ENCODE measurements around the gene ACP4. TPM values are rescaled to one million over a fixed set of nuclear protein-coding genes. Genes with fewer than 3 reads are reported as not detected.

ACP4 gene
- total RNA-seq, 3 donors from 2014 or later (not counting 1 experiment from before 2014, with no cell fraction given): not detected

- H3K4me3 ChIP-seq (ENCODE audit: low read length): no peak overlapping the region
- Mint-ChIP-seq H3K36me3 (no peaks in the 10 kb centered on the region), H3K27ac (no peak overlapping the region)
Measured at GRCh38 chr19:50796128-50796633, 6.0 kb downstream of the ACP4 start.

GRCh38 chr19:50796634-50797428 is 6.6 kb downstream of the ACP4 start:
- no peak overlapping the region for H3K4me3 Mint-ChIP-seq
- H3K9me3 Mint-ChIP-seq: no peaks in the 10 kb centered on the region
- Histone ChIP-seq H3K4me1 (ENCODE audit: control insufficient read depth, insufficient read depth, low read length) (no peaks in the 10 kb centered on the region), H3K27me3 (ENCODE audit: control insufficient read depth, insufficient read depth, low read length) (no peaks in the 10 kb centered on the region), H3K4me3 (ENCODE audit: low read length) (no peak overlapping the region), H3K9me3 (ENCODE audit: control insufficient read depth, insufficient read depth, low read length) (no peaks in the 10 kb centered on the region), H3K36me3 (ENCODE audit: control insufficient read depth, insufficient read depth, low read length) (peaks cover 26% of the 10 kb centered on the region), H3K27ac (ENCODE audit: low read length) (no peak overlapping the region)
- H3K27ac Mint-ChIP-seq: no peak overlapping the region
- 91% methylated on average over 8 of the region's 8 CpGs for WGBS (ENCODE audit: insufficient coverage)
- H3K4me1 Mint-ChIP-seq: no peaks in the 10 kb centered on the region
- H3K36me3 Mint-ChIP-seq: no peaks in the 10 kb centered on the region
- ATAC-seq: no peak
- intact Hi-C loops (cut with micrococcal nuclease): no loop called here
- no peak for TF ChIP-seq CTCF (IDR thresholded peaks at IDR 0.05)
- no peak for DNase-seq
- no peaks in the 10 kb centered on the region for H3K27me3 Mint-ChIP-seq (ENCODE audit: low read depth in 2 of 2)

More at GRCh38 chr19:50796128-50796633, 6.0 kb downstream of the ACP4 start:
- WGBS (ENCODE audit: insufficient coverage): 89% methylated on average over 9 of the region's 9 CpGs
- DNase-seq (no peak), ATAC-seq (no peak)
- H3K9me3 Mint-ChIP-seq: no peaks in the 10 kb centered on the region
- intact Hi-C loops (cut with micrococcal nuclease): no loop called here
- H3K4me1 ChIP-seq (ENCODE audit: control insufficient read depth, insufficient read depth, low read length): no peaks in the 10 kb centered on the region
- no peaks in the 10 kb centered on the region for H3K9me3 ChIP-seq (ENCODE audit: control insufficient read depth, insufficient read depth, low read length)
- no peak overlapping the region for H3K27ac ChIP-seq (ENCODE audit: low read length)
- no peaks in the 10 kb centered on the region for H3K27me3 ChIP-seq (ENCODE audit: control insufficient read depth, insufficient read depth, low read length)
- peaks cover 0 to 2% of the 10 kb centered on the region in 2 donors for H3K4me1 Mint-ChIP-seq
- H3K4me3 Mint-ChIP-seq: no peak overlapping the region
- H3K27me3 Mint-ChIP-seq (ENCODE audit: low read depth in 2 of 2): peaks cover 0 to under 1% of the 10 kb centered on the region in 2 donors
- no peak for TF ChIP-seq CTCF (IDR thresholded peaks at IDR 0.05)
- peaks cover 25% of the 10 kb centered on the region for H3K36me3 ChIP-seq (ENCODE audit: control insufficient read depth, insufficient read depth, low read length)

- Histone ChIP-seq H3K36me3 (ENCODE audit: control insufficient read depth, insufficient read depth, low read length) (peaks cover 26% of the 10 kb centered on the region), H3K4me1 (ENCODE audit: control insufficient read depth, insufficient read depth, low read length) (no peaks in the 10 kb centered on the region), H3K4me3 (ENCODE audit: low read length) (no peak overlapping the region), H3K9me3 (ENCODE audit: control insufficient read depth, insufficient read depth, low read length) (no peaks in the 10 kb centered on the region), H3K27ac (ENCODE audit: low read length) (no peak overlapping the region), H3K27me3 (ENCODE audit: control insufficient read depth, insufficient read depth, low read length) (no peaks in the 10 kb centered on the region)
- Mint-ChIP-seq H3K36me3 (no peaks in the 10 kb centered on the region), H3K27ac (no peak overlapping the region), H3K4me1 (peaks cover 0 to 6% of the 10 kb centered on the region in 2 donors), H3K27me3 (ENCODE audit: low read depth in 2 of 2) (no peaks in the 10 kb centered on the region), H3K9me3 (no peaks in the 10 kb centered on the region), H3K4me3 (no peak overlapping the region)
- TF ChIP-seq CTCF (IDR thresholded peaks at IDR 0.05): no peak
- 92% methylated on average over 7 of the region's 7 CpGs for WGBS (ENCODE audit: insufficient coverage)
- DNase-seq: no peak
- intact Hi-C loops (cut with micrococcal nuclease): no loop called here
- ATAC-seq: no peak
Measured at GRCh38 chr19:50797429-50797780, 7.2 kb downstream of the ACP4 start.

All from natural killer cell (primary cell).